ENCODE results near the gene SENP5.
"Not testable (repeated sequence)": the region's sequence is repeated elsewhere in the genome, so short reads cannot be mapped to it uniquely, and the experiment has no call there.

SENP5 gene

GRCh38 chr3:196942915-196943277 is 75.2 kb downstream of the SENP5 start:
- DNase-seq (ENCODE audit: low spot score), result no peak

- DNase-seq (ENCODE audit: low spot score), result not testable (repeated sequence)
These were observed 76.5 kb downstream of the SENP5 start for GRCh38 chr3:196944037-196944790.

GRCh38 chr3:196947136-196947859 is 79.6 kb downstream of the SENP5 start:
- no peak for DNase-seq (ENCODE audit: low spot score)

- DNase-seq (ENCODE audit: low spot score), result no peak
These were observed 80.2 kb downstream of the SENP5 start for GRCh38 chr3:196947860-196948441.

GRCh38 chr3:196948442-196949284 is 80.9 kb downstream of the SENP5 start:
- DNase-seq (ENCODE audit: low spot score), result peak; percentile 55

GRCh38 chr3:196949285-196949619 is 81.5 kb downstream of the SENP5 start:
- no peak for DNase-seq (ENCODE audit: low spot score)

GRCh38 chr3:196949750-196950149 is 82.0 kb downstream of the SENP5 start:
- DNase-seq (ENCODE audit: low spot score), result no peak

GRCh38 chr3:196951371-196951770 is 83.7 kb downstream of the SENP5 start:
- no peak for DNase-seq (ENCODE audit: low spot score)

- no peak for DNase-seq (ENCODE audit: low spot score)
These were observed 87.1 kb downstream of the SENP5 start for GRCh38 chr3:196954832-196955231.

- no peak for DNase-seq (ENCODE audit: low spot score)
These were observed 94.6 kb downstream of the SENP5 start for GRCh38 chr3:196962108-196962929.

GRCh38 chr3:196962930-196963630 is 95.4 kb downstream of the SENP5 start:
- no peak for DNase-seq (ENCODE audit: low spot score)

GRCh38 chr3:196963631-196963953 is 95.9 kb downstream of the SENP5 start:
- no peak for DNase-seq (ENCODE audit: low spot score)

- DNase-seq (ENCODE audit: low spot score), result no peak
These were observed 97.5 kb downstream of the SENP5 start for GRCh38 chr3:196965112-196965803.

- DNase-seq (ENCODE audit: low spot score), result no peak
These were observed 98.1 kb downstream of the SENP5 start for GRCh38 chr3:196965804-196966173.

GRCh38 chr3:196966526-196967401 is 99.0 kb downstream of the SENP5 start:
- no peak for DNase-seq (ENCODE audit: low spot score)

- DNase-seq (ENCODE audit: low spot score), result no peak
These were observed 99.9 kb downstream of the SENP5 start for GRCh38 chr3:196967412-196968232.

GRCh38 chr3:196968233-196969133 is 100.8 kb downstream of the SENP5 start, which contains the start of gene PIGZ:
TSS of gene PIGZ (minus strand) at chr3:196968833. CDS start at chr3:196952031, 16,802 bp downstream.
- no peak for DNase-seq (ENCODE audit: low spot score)
